EH (cell line): ENCODE measurements around the gene MGST2.
"Not testable (repeated sequence)": the region's sequence is repeated elsewhere in the genome, so short reads cannot be mapped to it uniquely, and the experiment has no call there.

Source experiments
- DNase-seq: peaks from one replicate; pipeline ENCODE4 v3.0.0-alpha.2; 2015; ENCODE audit warnings: low read depth

MGST2 gene

GRCh38 chr4:139669890-139670289 lies 4.3 kb downstream of the MGST2 start:
- DNase-seq, result no peak

- DNase-seq, result no peak
Observed at GRCh38 chr4:139670775-139671174, 5.2 kb downstream of the MGST2 start.

GRCh38 chr4:139672215-139672614 lies 6.6 kb downstream of the MGST2 start:
- DNase-seq, result peak; percentile 37

- DNase-seq, result no peak
Observed at GRCh38 chr4:139672732-139673131, 7.1 kb downstream of the MGST2 start.

GRCh38 chr4:139674875-139675550 lies 9.4 kb downstream of the MGST2 start:
- DNase-seq, result no peak

- no peak for DNase-seq
Observed at GRCh38 chr4:139675651-139676050, 10.0 kb downstream of the MGST2 start.

GRCh38 chr4:139676365-139676764 lies 10.7 kb downstream of the MGST2 start:
- no peak for DNase-seq

GRCh38 chr4:139676913-139677585 lies 11.4 kb downstream of the MGST2 start:
- no peak for DNase-seq

GRCh38 chr4:139682309-139682708 lies 16.7 kb downstream of the MGST2 start:
- DNase-seq, result no peak

- no peak for DNase-seq
Observed at GRCh38 chr4:139682741-139683151, 17.1 kb downstream of the MGST2 start.

GRCh38 chr4:139684351-139684750 lies 18.7 kb downstream of the MGST2 start:
- DNase-seq, result peak; percentile 34

GRCh38 chr4:139685180-139685579 lies 19.6 kb downstream of the MGST2 start:
- no peak for DNase-seq

GRCh38 chr4:139686130-139686529 lies 20.5 kb downstream of the MGST2 start:
- DNase-seq, result no peak

- no peak for DNase-seq
Observed at GRCh38 chr4:139686988-139687387, 21.4 kb downstream of the MGST2 start.

GRCh38 chr4:139689093-139689722 lies 23.6 kb downstream of the MGST2 start:
- no peak for DNase-seq

- DNase-seq, result no peak
Observed at GRCh38 chr4:139690419-139690818, 24.8 kb downstream of the MGST2 start.

- DNase-seq, result no peak
Observed at GRCh38 chr4:139692309-139693012, 26.8 kb downstream of the MGST2 start.

GRCh38 chr4:139694522-139695107 lies 29.0 kb downstream of the MGST2 start:
- DNase-seq, result no peak

GRCh38 chr4:139696491-139696890 lies 30.9 kb downstream of the MGST2 start:
- no peak for DNase-seq

- DNase-seq, result not testable (repeated sequence)
Observed at GRCh38 chr4:139698167-139698925, 32.7 kb downstream of the MGST2 start.

GRCh38 chr4:139700568-139700967 lies 34.9 kb downstream of the MGST2 start:
- no peak for DNase-seq
